Heart right ventricle (tissue), 16 donors: ENCODE results near the gene FBXL4. TPM values are rescaled to one million over a fixed set of nuclear protein-coding genes. Genes with fewer than 3 reads are reported as not detected.
A peak's percentile ranks its signal among the peaks of the same experiment; 100 is the strongest.

Source experiments
- ATAC-seq, 8 donors: fragments of 200-7000 bp; cut with Tn5 transposase; one replicate each; pipeline ENCODE4 v1.9.1; 2020; ENCODE audit warnings: mild to moderate bottlenecking in 8 of 8, moderate library complexity in 8 of 8, moderate number of reproducible peaks in 1 of 8
- DNase-seq, 2 donors: peaks; one replicate each; pipeline ENCODE4 v3.0.0-alpha.2; 2020
- H3K27ac ChIP-seq, 10 donors: fragments of 200-600 bp; sonication (generic) in 2 of 10; one replicate each; pipeline versions ENCODE4 v1.5.0 to v1.8.0; 2020 to 2022; ENCODE audit warnings: mild to moderate bottlenecking in 3 of 10
- H3K27me3 ChIP-seq, 7 donors: fragments of 200-600 bp; one replicate each; pipeline ENCODE4 v1.8.0; 2021 to 2022; ENCODE audit warnings: mild to moderate bottlenecking in 2 of 7
- H3K36me3 ChIP-seq, 9 donors: fragments of 200-600 bp; sonication (generic) in 1 of 9; one replicate each; pipeline versions ENCODE4 v1.5.0 to v1.8.0; 2020 to 2022; ENCODE audit warnings: mild to moderate bottlenecking in 2 of 9
- H3K4me1 ChIP-seq, 9 donors: fragments of 200-600 bp; sonication (generic) in 1 of 9; one replicate each; pipeline versions ENCODE4 v1.5.0 to v1.8.0; 2020 to 2022; ENCODE audit warnings: mild to moderate bottlenecking in 4 of 9
- H3K4me3 ChIP-seq, 10 donors: fragments of 200-600 bp; sonication (generic) in 2 of 10; one replicate each; pipeline versions ENCODE4 v1.5.0 to v1.8.0; 2020 to 2022; ENCODE audit warnings: mild to moderate bottlenecking in 7 of 10, moderate library complexity in 2 of 10
- H3K9me3 ChIP-seq, 11 donors: fragments of 200-600 bp in 10 of 11; sonication (generic) in 2 of 11; one replicate each; pipeline versions ENCODE4 v1.5.0 to v1.8.0; 2013 to 2022; ENCODE audit warnings: mild to moderate bottlenecking in 2 of 11, control low read depth in 1 of 11, moderate library complexity in 1 of 11
- WGBS, 2 donors: extraction: QIAGEN DNeasy Blood & Tissue Kit; methylation state at CpG; one replicate each; pipeline ENCODE4 v1.1.7; 2013; ENCODE audit warnings: inconsistent platforms in 1 of 2; 5-methylcytosine and 5-hydroxymethylcytosine counted together
- intact Hi-C, 10 donors: fragments of 100-400 bp; cut with DNase I; formaldehyde crosslinking; loops; one replicate each; pipeline versions ENCODE4 v1.11.1 to v1.14.2; 2022
- long read RNA-seq, 3 donors: library from polyadenylated mRNA; unstranded; transcript quantifications; one replicate each; pipeline ENCODE4 v2.0.0, GENCODE V29; 2020 to 2021
- polyA plus RNA-seq, 2 donors: library from polyadenylated mRNA; stranded (reverse); fragments of 200-250 nt; gene quantifications; one replicate each; pipeline ENCODE4 v1.2.3, GENCODE V29; 2013
- total RNA-seq, 10 donors: library from RNA; stranded (reverse); fragmentation: NEBNext Ultra II Directional in 3 of 10; extraction: Animal tissue kit (Norgen Biotek cat#: 25700) in 3 of 10; gene quantifications; one replicate each; pipeline versions ENCODE4 v1.2.1 to v1.2.4, GENCODE V29; 2021 to 2023
- TF ChIP-seq, protein P1 (sequence below), 9 donors: fragments of 200-600 bp; sonication (generic) in 2 of 9; IDR thresholded peaks; one replicate each; pipeline versions ENCODE4 v1.5.0 to v1.8.0; 2021 to 2022; ENCODE audit warnings: antibody characterized with exemption in 9 of 9, mild to moderate bottlenecking in 5 of 9, moderate library complexity in 1 of 9
- donor health status: Arrhythmogenic right ventricular cardiomyopathy.
- donor health status: ischemic (EF 13 %, LVEDD 7.1; RV severe dilation, severe dysfunction).
- donor health status: healthy with polysubstance abuse.
- donor health status: DM: no; HTN: yes; CAD: no.
- donor health status: DM: no; HTN: no; CAD: no.
- donor health status: ischemic (EF 25% LVEDD 6.9; RV normal size, moderate dysfunction).
- donor health status: ischemic (EF 25% LVEDD 5.7; RV mildly dilated, moderate dysfunction).
- donor health status: healthy.
- donor health status: DM: yes; HTN: yes; CAD: no.
- donor health status: Ischemic cardiomyopathy.
- donor health status: ischemic (EF 35%, LVEDD 5.7; RV mildly dilated, moderate dysfunction).
- donor health status: nonischemic (EF 11% LVEDD 7.7; RV severe dilation, severe dysfunction).
- donor health status: DM: yes; HTN: yes; CAD: no.
- donor health status: PGD.
- donor health status: ischemic (EF 29% LVEDD 5.4; RV normal size, mild dysfunction).
- donor health status: nonischemic (EF 23%, LVEDD 6.1; RV moderate dilation, normal function).

Gene FBXL4
- 10 to 100 TPM; 15.7 to 20.8 (median 17.4) TPM for total RNA-seq
- polyA plus RNA-seq, result 1 to 10 TPM; 2.6 to 3.3 TPM
- long read RNA-seq, donor 1, full-length matches to known transcripts, result 22 of 36 reads
- long read RNA-seq, donor 1, partial matches to known transcripts, result 5 of 36 reads
- long read RNA-seq, donor 1, other reads (novel, unspliced or antisense), result 9 of 36 reads
- long read RNA-seq, donor 2, full-length matches to known transcripts, result 15 of 21 reads
- long read RNA-seq, donor 2, partial matches to known transcripts, result 2 of 21 reads
- long read RNA-seq, donor 2, other reads (novel, unspliced or antisense), result 4 of 21 reads
- long read RNA-seq, donor 3, full-length matches to known transcripts, result 38 of 80 reads
- long read RNA-seq, donor 3, partial matches to known transcripts, result 12 of 80 reads
- long read RNA-seq, donor 3, other reads (novel, unspliced or antisense), result 30 of 80 reads

DNA sequence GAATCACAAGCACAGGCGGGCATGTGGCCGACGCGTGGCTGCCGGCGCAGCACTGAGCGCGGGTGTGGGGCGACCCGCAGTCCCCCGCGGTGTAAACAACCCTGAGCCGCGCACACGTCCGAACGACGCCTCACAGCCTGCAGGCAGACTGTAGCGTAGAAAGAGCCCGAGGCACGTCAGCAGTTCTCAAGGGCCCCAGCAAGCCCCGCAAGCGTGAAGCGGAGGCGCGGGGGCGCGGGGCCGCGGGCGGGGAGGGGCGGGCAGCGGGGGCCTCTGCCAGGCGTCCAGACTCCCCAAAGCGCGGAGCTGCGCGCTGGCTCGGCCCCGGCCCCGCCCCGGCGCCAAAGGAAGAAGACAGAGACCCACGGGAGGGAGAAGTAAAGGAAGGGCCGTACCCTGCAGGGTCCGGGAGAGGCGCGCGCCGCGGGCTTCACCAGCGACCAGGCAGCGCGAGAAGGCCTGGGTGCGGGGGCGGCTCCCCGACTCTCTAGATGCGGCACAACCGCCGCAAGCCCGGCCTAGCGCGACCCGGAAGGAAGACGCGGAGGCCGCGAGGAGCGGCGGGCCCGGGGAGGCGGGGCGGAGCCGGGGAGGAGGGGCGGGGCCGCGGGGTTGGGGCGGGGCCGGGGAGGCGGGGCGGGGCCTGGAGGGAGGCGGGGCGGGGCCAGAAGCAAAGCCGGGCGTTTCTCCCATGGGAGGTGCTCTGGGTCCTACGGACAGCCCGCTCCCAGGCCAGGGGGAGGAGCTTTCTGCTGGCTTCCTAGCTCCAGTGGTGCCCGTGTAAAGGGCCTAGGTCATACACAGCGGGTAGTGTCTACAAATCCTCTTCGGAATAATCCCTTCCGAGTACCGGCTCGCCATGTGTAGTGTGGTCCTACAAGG lies at the start of gene FBXL4:
Gene FBXL4, minus strand, starts transcription at position 536 of the 882 bp plus-strand sequence. CDS start 20,958 bp downstream, outside the sequence.
- 1 to 2% methylated on average over 72 to 93 of the region's 93 CpGs for WGBS, 2 donors
- H3K4me3 ChIP-seq, result peak within 1 kb of the TSS; percentile 56 to 93 (median 77)
- ATAC-seq (peak; percentile 93 to 100 (median 97)), DNase-seq (peak; percentile 85 to 86)
- peak within 1 kb of the TSS; percentile 21 to 96 (median 88) for H3K27ac ChIP-seq
- H3K4me1 ChIP-seq, result peaks cover 0 to 30% (median 19%) of the 10 kb centered on the region in 9 donors
- H3K27me3 ChIP-seq, result no peaks in the 10 kb centered on the region
- TF ChIP-seq, protein P1, sequence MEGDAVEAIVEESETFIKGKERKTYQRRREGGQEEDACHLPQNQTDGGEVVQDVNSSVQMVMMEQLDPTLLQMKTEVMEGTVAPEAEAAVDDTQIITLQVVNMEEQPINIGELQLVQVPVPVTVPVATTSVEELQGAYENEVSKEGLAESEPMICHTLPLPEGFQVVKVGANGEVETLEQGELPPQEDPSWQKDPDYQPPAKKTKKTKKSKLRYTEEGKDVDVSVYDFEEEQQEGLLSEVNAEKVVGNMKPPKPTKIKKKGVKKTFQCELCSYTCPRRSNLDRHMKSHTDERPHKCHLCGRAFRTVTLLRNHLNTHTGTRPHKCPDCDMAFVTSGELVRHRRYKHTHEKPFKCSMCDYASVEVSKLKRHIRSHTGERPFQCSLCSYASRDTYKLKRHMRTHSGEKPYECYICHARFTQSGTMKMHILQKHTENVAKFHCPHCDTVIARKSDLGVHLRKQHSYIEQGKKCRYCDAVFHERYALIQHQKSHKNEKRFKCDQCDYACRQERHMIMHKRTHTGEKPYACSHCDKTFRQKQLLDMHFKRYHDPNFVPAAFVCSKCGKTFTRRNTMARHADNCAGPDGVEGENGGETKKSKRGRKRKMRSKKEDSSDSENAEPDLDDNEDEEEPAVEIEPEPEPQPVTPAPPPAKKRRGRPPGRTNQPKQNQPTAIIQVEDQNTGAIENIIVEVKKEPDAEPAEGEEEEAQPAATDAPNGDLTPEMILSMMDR (IDR thresholded peaks at IDR 0.05), result no peak
- intact Hi-C loops, result no loop called here
- H3K9me3 ChIP-seq, result peaks cover 0 to 18% (median 0%) of the 10 kb centered on the region in 11 donors
- H3K36me3 ChIP-seq, result no peaks in the 10 kb centered on the region

DNA sequence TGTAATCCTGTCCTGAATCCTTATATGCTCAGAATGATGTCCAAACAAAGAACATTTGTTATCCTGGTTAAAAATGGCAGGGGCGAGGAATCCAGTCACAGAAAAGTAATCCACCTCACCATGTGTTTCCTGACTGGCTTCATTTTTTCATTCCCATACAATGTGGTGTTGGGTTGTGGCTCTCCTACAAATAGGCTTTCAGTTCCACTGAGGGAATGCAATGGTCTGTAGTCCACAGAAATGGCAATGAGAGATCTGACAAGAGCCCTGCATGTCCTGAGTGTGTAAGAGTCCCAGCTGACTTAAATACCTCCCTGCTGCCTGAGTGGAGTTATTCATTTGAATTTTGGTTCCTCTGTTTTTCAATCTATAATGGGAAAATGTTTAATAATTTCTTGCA lies 47.4 kb upstream of the FBXL4 start:
- Histone ChIP-seq H3K27me3 (peaks cover 0 to 3% (median 0%) of the 10 kb centered on the region in 7 donors), H3K27ac (no peak overlapping the region), H3K36me3 (no peaks in the 10 kb centered on the region), H3K4me3 (no peak overlapping the region), H3K9me3 (no peaks in the 10 kb centered on the region), H3K4me1 (peaks cover 0 to 15% (median 0%) of the 10 kb centered on the region in 9 donors)
- no peak for ATAC-seq
- no peak for DNase-seq
- intact Hi-C loops, result no loop called here
- TF ChIP-seq, protein P1 (IDR thresholded peaks at IDR 0.05), result no peak
- 65 to 71% methylated on average over 1 of the region's 1 CpG for WGBS, 2 donors

DNA sequence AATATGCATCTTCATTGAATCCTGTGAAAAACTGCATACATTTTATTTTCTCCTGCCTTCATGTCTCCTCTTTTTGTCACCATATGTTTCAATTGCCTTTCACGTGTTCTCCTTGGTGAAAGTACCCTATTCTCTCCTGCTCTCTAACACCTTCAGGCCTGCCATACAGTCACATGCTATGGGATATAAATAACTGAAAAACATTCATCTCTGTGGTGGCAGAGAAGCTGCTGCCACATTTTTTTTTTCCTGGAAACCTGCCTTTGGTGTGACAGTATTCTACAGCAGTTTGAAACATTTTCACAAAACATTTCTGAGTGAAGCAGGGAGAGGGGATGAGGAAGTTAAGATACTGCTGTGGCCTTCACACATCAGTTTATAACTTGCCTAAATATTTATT lies 44.8 kb upstream of the FBXL4 start:
- peak in 1 of 2 donors; percentile 11 for DNase-seq
- intact Hi-C loops, result no loop called here
- no peaks in the 10 kb centered on the region for H3K27me3 ChIP-seq
- peak overlapping the region in 6 of 10 donors; percentile 3 to 59 (median 40) for H3K27ac ChIP-seq
- peak in 5 of 8 donors; percentile 55 to 93 (median 77) for ATAC-seq
- WGBS, 2 donors, result 36 to 51% methylated on average over 1 of the region's 1 CpG
- no peaks in the 10 kb centered on the region for H3K36me3 ChIP-seq
- H3K4me3 ChIP-seq, result no peak overlapping the region
- no peaks in the 10 kb centered on the region for H3K9me3 ChIP-seq
- TF ChIP-seq, protein P1 (IDR thresholded peaks at IDR 0.05), result no peak
- peaks cover 0 to 15% (median 0%) of the 10 kb centered on the region in 9 donors for H3K4me1 ChIP-seq

GRCh38 chr6:98986071-98986615 lies 38.4 kb upstream of the FBXL4 start:
- H3K4me3 ChIP-seq, result no peak overlapping the region
- intact Hi-C loops, result no loop called here
- peaks cover 0 to 5% (median 0%) of the 10 kb centered on the region in 9 donors for H3K4me1 ChIP-seq
- H3K9me3 ChIP-seq, result no peaks in the 10 kb centered on the region
- ATAC-seq (no peak), DNase-seq (no peak)
- TF ChIP-seq, protein P1 (IDR thresholded peaks at IDR 0.05), result no peak
- no peak overlapping the region for H3K27ac ChIP-seq
- H3K27me3 ChIP-seq, result no peaks in the 10 kb centered on the region
- no peaks in the 10 kb centered on the region for H3K36me3 ChIP-seq
- WGBS, 2 donors, result 82 to 93% methylated on average over 1 of the region's 1 CpG
